Loucy (cell line): Measurements from ENCODE around the gene PNPLA7.

Experiments used
- EZH2phosphoT487 ChIP-seq: fragments of 200-600 bp; IDR thresholded peaks from 2 replicates; pipeline ENCODE4 v1.6.1; 2018; ENCODE audit warnings: antibody characterized with exemption, mild to moderate bottlenecking, moderate library complexity, borderline replicate concordance
- TF ChIP-seq, protein P1 (sequence below): fragments of 200-600 bp; sonication (generic); conservative IDR thresholded peaks from 2 replicates; pipeline ENCODE4 v1.5.1; 2014; ENCODE audit warnings: mild to moderate bottlenecking, antibody characterized with exemption, low read length

DNA sequence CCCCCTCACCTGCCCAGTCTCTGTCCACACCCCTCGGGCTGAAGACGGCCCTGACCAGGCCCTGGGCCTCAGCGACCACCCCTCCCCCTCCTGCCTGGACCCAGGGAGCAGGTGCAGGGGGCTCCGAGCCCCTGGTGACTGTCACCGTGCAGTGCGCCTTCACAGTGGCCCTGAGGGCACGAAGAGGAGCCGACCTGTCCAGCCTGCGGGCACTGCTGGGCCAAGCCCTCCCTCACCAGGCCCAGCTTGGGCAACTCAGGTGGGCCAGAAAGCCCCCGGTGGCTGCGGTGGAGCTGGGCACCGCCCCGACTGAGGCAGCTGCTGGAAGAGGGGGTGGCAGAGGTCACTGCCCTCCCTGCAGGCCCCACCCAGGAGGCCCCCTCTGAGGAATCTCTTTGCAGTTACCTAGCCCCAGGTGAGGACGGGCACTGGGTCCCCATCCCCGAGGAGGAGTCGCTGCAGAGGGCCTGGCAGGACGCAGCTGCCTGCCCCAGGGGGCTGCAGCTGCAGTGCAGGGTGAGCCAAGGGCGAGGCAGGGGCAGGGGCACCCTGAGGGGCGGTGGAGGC, 116.8 kb downstream of the PNPLA7 start:
- TF ChIP-seq, protein P1, sequence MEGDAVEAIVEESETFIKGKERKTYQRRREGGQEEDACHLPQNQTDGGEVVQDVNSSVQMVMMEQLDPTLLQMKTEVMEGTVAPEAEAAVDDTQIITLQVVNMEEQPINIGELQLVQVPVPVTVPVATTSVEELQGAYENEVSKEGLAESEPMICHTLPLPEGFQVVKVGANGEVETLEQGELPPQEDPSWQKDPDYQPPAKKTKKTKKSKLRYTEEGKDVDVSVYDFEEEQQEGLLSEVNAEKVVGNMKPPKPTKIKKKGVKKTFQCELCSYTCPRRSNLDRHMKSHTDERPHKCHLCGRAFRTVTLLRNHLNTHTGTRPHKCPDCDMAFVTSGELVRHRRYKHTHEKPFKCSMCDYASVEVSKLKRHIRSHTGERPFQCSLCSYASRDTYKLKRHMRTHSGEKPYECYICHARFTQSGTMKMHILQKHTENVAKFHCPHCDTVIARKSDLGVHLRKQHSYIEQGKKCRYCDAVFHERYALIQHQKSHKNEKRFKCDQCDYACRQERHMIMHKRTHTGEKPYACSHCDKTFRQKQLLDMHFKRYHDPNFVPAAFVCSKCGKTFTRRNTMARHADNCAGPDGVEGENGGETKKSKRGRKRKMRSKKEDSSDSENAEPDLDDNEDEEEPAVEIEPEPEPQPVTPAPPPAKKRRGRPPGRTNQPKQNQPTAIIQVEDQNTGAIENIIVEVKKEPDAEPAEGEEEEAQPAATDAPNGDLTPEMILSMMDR = no peak
- TF ChIP-seq EZH2phosphoT487 = no peak
